ENCODE measurements around the gene POR. TPM values are rescaled to one million over a fixed set of nuclear protein-coding genes. Genes with fewer than 3 reads are reported as not detected.

Gene POR
- total and polyA plus RNA-seq, 5 donors from 2014 or later, result 51.3 to 68.0 (median 60.5) TPM

- no peaks in the 10 kb centered on the region for H3K27me3 Mint-ChIP-seq
- H3K4me3 ChIP-seq (ENCODE audit: low read depth, low read length), result peak overlapping the region; percentile 70
- H3K4me1 ChIP-seq (ENCODE audit: control insufficient read depth, insufficient read depth, low read length, poor library complexity, severe bottlenecking), result peaks cover 26% of the 10 kb centered on the region
- no peak for DNase-seq
- no peaks in the 10 kb centered on the region for H3K27me3 ChIP-seq (ENCODE audit: control insufficient read depth, insufficient read depth, low read length)
- H3K36me3 Mint-ChIP-seq, result peaks cover 4% of the 10 kb centered on the region
- no peak overlapping the region for H3K27ac ChIP-seq (ENCODE audit: insufficient read depth, low read length, poor library complexity, severe bottlenecking)
- no peaks in the 10 kb centered on the region for H3K36me3 ChIP-seq (ENCODE audit: control insufficient read depth, insufficient read depth, low read length)
- H3K9me3 Mint-ChIP-seq, result peaks cover 0 to 1% (median 0%) of the 10 kb centered on the region in 7 donors
- peak overlapping the region in 2 of 3 donors; percentile 65 to 86 for H3K27ac Mint-ChIP-seq
- peaks cover 16 to 66% (median 32%) of the 10 kb centered on the region in 4 donors for H3K4me1 Mint-ChIP-seq
- H3K9me3 ChIP-seq (ENCODE audit: control insufficient read depth in 2 of 2, low read length in 2 of 2), result no peaks in the 10 kb centered on the region
- peak overlapping the region; percentile 73 to 86 (median 79) for H3K4me3 Mint-ChIP-seq
- no peak for ATAC-seq (ENCODE audit: low read depth in 2 of 2)
These were observed 80.1 kb downstream of the POR start for GRCh38 chr7:75995052-75995471.

DNA sequence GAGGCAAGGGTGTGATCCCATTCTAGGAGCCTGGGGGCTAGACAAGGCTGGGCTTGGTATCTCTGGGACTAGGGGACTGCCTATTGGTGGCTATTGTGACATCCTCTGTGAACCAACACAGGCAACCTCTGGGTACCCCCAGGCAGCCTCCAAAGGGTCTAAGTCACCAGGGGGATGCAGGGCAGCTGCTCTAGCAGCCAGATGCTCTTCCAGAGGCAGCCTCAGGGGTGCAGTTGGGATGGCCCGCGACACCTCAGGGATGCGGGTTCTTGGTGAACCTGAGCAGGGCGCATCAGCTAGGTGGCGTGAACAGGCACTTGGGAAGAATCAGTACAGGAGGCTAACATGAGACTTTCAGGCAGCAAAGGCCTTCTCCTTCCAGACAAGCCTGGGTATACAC is 81.0 kb downstream of the POR start:
- Mint-ChIP-seq H3K9me3 (peaks cover 0 to 1% (median 0%) of the 10 kb centered on the region in 7 donors), H3K27me3 (no peaks in the 10 kb centered on the region), H3K4me1 (peaks cover 16 to 59% (median 27%) of the 10 kb centered on the region in 4 donors), H3K36me3 (peaks cover 4% of the 10 kb centered on the region), H3K4me3 (peak overlapping the region; percentile 48 to 86 (median 72)), H3K27ac (peak overlapping the region; percentile 8 to 60 (median 38))
- H3K27ac ChIP-seq (ENCODE audit: insufficient read depth, low read length, poor library complexity, severe bottlenecking), result no peak overlapping the region
- H3K4me3 ChIP-seq (ENCODE audit: low read depth, low read length), result no peak overlapping the region
- no peaks in the 10 kb centered on the region for H3K9me3 ChIP-seq (ENCODE audit: control insufficient read depth in 2 of 2, low read length in 2 of 2)
- ATAC-seq (ENCODE audit: low read depth in 2 of 2) (no peak), DNase-seq (no peak)
- peaks cover 26% of the 10 kb centered on the region for H3K4me1 ChIP-seq (ENCODE audit: control insufficient read depth, insufficient read depth, low read length, poor library complexity, severe bottlenecking)
- peaks cover 3% of the 10 kb centered on the region for H3K36me3 ChIP-seq (ENCODE audit: control insufficient read depth, insufficient read depth, low read length)
- no peaks in the 10 kb centered on the region for H3K27me3 ChIP-seq (ENCODE audit: control insufficient read depth, insufficient read depth, low read length)

DNA sequence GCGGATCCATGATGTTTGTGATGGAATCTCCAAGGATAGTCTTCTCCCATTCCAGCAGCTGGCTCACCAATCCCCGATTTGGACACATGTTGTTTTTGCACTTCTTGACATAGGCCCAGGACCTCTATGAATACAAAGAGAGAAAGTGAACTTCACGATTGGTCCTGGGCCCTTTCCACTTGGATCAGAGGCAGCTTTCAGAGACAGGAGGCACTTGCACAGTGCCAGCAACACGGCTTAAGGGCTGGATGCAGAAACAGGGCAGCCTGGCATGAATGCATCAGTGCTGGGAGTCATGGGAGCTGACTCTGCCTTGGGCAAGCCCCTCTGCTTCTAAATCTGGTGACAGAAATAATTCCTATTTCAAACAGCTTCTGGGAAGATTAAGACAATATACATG is 81.5 kb downstream of the POR start:
- Histone ChIP-seq H3K9me3 (ENCODE audit: control insufficient read depth in 2 of 2, low read length in 2 of 2) (no peaks in the 10 kb centered on the region), H3K4me1 (ENCODE audit: control insufficient read depth, insufficient read depth, low read length, poor library complexity, severe bottlenecking) (peaks cover 26% of the 10 kb centered on the region), H3K27me3 (ENCODE audit: control insufficient read depth, insufficient read depth, low read length) (no peaks in the 10 kb centered on the region), H3K27ac (ENCODE audit: insufficient read depth, low read length, poor library complexity, severe bottlenecking) (no peak overlapping the region), H3K36me3 (ENCODE audit: control insufficient read depth, insufficient read depth, low read length) (peaks cover 3% of the 10 kb centered on the region), H3K4me3 (ENCODE audit: low read depth, low read length) (no peak overlapping the region)
- no peaks in the 10 kb centered on the region for H3K27me3 Mint-ChIP-seq
- H3K36me3 Mint-ChIP-seq, result peaks cover 8% of the 10 kb centered on the region
- H3K9me3 Mint-ChIP-seq, result peaks cover 0 to 1% (median 0%) of the 10 kb centered on the region in 7 donors
- peak overlapping the region in 2 of 3 donors; percentile 38 to 76 for H3K27ac Mint-ChIP-seq
- H3K4me3 Mint-ChIP-seq, result peak overlapping the region in 3 of 4 donors; percentile 10 to 73 (median 70)
- ATAC-seq (ENCODE audit: low read depth in 2 of 2) (no peak), DNase-seq (no peak)
- peaks cover 16 to 57% (median 27%) of the 10 kb centered on the region in 4 donors for H3K4me1 Mint-ChIP-seq

DNA sequence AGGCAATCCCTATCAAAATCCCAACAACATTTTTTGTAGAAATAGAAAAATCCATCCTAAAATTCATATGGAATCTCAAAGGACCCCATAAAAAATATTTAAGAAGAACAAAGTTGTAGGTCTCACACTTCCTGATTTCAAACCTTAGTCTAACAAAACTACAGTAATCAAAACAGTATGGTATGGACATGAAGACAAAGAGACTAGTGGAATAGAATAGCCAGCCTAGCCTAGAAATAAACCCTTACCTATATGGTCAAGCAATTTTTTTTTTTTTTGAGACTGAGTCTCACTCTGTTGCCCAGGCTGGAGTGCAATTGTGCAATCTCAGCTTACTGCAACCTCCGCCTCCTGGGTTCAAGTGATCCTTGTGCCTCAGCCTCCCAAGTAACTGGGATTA is 83.1 kb downstream of the POR start:
- Histone ChIP-seq H3K36me3 (ENCODE audit: control insufficient read depth, insufficient read depth, low read length) (peaks cover 14% of the 10 kb centered on the region), H3K4me3 (ENCODE audit: low read depth, low read length) (no peak overlapping the region), H3K9me3 (ENCODE audit: control insufficient read depth in 2 of 2, low read length in 2 of 2) (no peaks in the 10 kb centered on the region), H3K4me1 (ENCODE audit: control insufficient read depth, insufficient read depth, low read length, poor library complexity, severe bottlenecking) (peaks cover 25% of the 10 kb centered on the region), H3K27me3 (ENCODE audit: control insufficient read depth, insufficient read depth, low read length) (no peaks in the 10 kb centered on the region), H3K27ac (ENCODE audit: insufficient read depth, low read length, poor library complexity, severe bottlenecking) (no peak overlapping the region)
- no peak for DNase-seq
- Mint-ChIP-seq H3K4me1 (peaks cover 14 to 49% (median 25%) of the 10 kb centered on the region in 4 donors), H3K9me3 (peaks cover 0 to 1% (median 0%) of the 10 kb centered on the region in 7 donors), H3K36me3 (peaks cover 10% of the 10 kb centered on the region), H3K27ac (peak overlapping the region in 2 of 3 donors; percentile 65 to 76), H3K4me3 (no peak overlapping the region), H3K27me3 (no peaks in the 10 kb centered on the region)
- no peak for ATAC-seq (ENCODE audit: low read depth in 2 of 2)

DNA sequence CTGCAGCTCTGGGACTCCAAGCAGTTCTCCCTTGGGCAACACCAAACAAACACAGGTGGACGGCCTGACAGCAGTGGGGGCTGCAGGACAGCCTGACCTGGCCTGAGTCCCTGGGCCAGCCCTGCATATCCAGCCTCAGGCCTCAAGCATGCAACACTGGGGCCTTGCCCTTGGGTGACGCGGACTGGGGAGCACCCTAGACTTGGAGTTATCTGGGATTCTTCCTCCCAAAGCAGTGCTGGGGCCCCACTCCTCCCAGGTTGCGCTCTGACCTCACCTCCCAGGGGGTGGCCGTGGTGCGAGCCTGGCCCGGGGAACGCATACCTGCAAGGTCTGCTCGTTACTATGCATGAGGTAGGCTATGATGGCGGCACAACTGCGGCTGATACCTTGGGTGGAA is 85.6 kb downstream of the POR start:
- Mint-ChIP-seq H3K4me3 (no peak overlapping the region), H3K4me1 (peaks cover 12 to 34% (median 22%) of the 10 kb centered on the region in 4 donors), H3K27me3 (no peaks in the 10 kb centered on the region), H3K36me3 (peaks cover 21% of the 10 kb centered on the region), H3K9me3 (peaks cover 0 to 1% (median 0%) of the 10 kb centered on the region in 7 donors), H3K27ac (no peak overlapping the region)
- Histone ChIP-seq H3K27me3 (ENCODE audit: control insufficient read depth, insufficient read depth, low read length) (no peaks in the 10 kb centered on the region), H3K9me3 (ENCODE audit: control insufficient read depth in 2 of 2, low read length in 2 of 2) (no peaks in the 10 kb centered on the region), H3K4me3 (ENCODE audit: low read depth, low read length) (no peak overlapping the region), H3K27ac (ENCODE audit: insufficient read depth, low read length, poor library complexity, severe bottlenecking) (no peak overlapping the region), H3K4me1 (ENCODE audit: control insufficient read depth, insufficient read depth, low read length, poor library complexity, severe bottlenecking) (peaks cover 12% of the 10 kb centered on the region), H3K36me3 (ENCODE audit: control insufficient read depth, insufficient read depth, low read length) (peaks cover 26% of the 10 kb centered on the region)
- ATAC-seq (ENCODE audit: low read depth in 2 of 2) (no peak), DNase-seq (no peak)

DNA sequence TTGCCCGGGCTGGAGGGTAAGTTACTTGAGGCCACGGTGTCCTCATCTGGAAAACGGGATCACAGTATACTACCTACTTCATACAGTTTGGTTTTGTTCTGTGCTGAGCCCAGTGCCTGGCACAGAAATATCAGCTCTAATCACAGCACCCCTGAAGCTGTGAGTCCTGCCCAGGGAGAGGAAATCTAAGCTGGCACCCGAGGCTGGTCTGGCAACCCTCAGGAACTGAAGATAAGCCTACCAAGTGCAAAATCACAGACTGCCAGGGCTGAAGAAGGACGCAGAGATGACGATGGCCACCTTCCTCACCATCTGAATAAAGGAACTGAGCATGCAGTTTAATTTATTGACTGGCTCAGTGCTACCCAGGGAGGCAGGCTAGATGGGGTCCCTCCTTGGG is 87.2 kb downstream of the POR start:
- ATAC-seq (ENCODE audit: low read depth in 2 of 2), result no peak
- H3K4me3 Mint-ChIP-seq, result no peak overlapping the region
- peaks cover 21% of the 10 kb centered on the region for H3K36me3 Mint-ChIP-seq
- peaks cover 0 to 1% (median 0%) of the 10 kb centered on the region in 7 donors for H3K9me3 Mint-ChIP-seq
- Histone ChIP-seq H3K9me3 (ENCODE audit: control insufficient read depth in 2 of 2, low read length in 2 of 2) (no peaks in the 10 kb centered on the region), H3K4me1 (ENCODE audit: control insufficient read depth, insufficient read depth, low read length, poor library complexity, severe bottlenecking) (peaks cover 7% of the 10 kb centered on the region), H3K36me3 (ENCODE audit: control insufficient read depth, insufficient read depth, low read length) (peaks cover 26% of the 10 kb centered on the region), H3K27ac (ENCODE audit: insufficient read depth, low read length, poor library complexity, severe bottlenecking) (no peak overlapping the region), H3K4me3 (ENCODE audit: low read depth, low read length) (no peak overlapping the region), H3K27me3 (ENCODE audit: control insufficient read depth, insufficient read depth, low read length) (no peaks in the 10 kb centered on the region)
- no peaks in the 10 kb centered on the region for H3K27me3 Mint-ChIP-seq
- peaks cover 11 to 20% (median 14%) of the 10 kb centered on the region in 4 donors for H3K4me1 Mint-ChIP-seq
- no peak for DNase-seq
- no peak overlapping the region for H3K27ac Mint-ChIP-seq

DNA sequence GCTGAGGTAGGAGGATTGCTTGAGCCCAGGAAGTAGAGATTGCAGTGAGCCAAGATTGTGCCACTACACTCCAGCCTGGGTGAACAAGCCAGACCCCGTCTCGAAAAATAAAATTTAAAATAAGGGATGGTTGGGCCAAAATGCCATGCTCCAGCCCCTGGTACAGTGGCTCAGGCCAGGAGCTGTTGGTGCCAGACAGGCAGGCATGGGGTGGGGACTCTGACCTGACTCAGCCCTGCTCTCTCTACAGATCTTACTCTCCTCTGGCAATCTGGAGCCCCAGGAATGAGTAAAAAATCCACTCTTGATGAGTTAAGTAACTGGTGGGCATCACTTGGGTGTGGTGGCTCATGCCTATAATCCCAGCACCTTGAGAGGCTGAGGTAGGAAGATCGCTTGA is 87.9 kb downstream of the POR start:
- Histone ChIP-seq H3K27me3 (ENCODE audit: control insufficient read depth, insufficient read depth, low read length) (no peaks in the 10 kb centered on the region), H3K27ac (ENCODE audit: insufficient read depth, low read length, poor library complexity, severe bottlenecking) (no peak overlapping the region), H3K4me1 (ENCODE audit: control insufficient read depth, insufficient read depth, low read length, poor library complexity, severe bottlenecking) (peaks cover under 1% of the 10 kb centered on the region), H3K36me3 (ENCODE audit: control insufficient read depth, insufficient read depth, low read length) (peaks cover 26% of the 10 kb centered on the region), H3K9me3 (ENCODE audit: control insufficient read depth in 2 of 2, low read length in 2 of 2) (no peaks in the 10 kb centered on the region), H3K4me3 (ENCODE audit: low read depth, low read length) (no peak overlapping the region)
- DNase-seq, result no peak
- Mint-ChIP-seq H3K27me3 (no peaks in the 10 kb centered on the region), H3K27ac (no peak overlapping the region), H3K36me3 (peaks cover 21% of the 10 kb centered on the region), H3K9me3 (no peaks in the 10 kb centered on the region), H3K4me1 (peaks cover 5 to 14% (median 8%) of the 10 kb centered on the region in 4 donors), H3K4me3 (no peak overlapping the region)
- ATAC-seq (ENCODE audit: low read depth in 2 of 2), result no peak

DNA sequence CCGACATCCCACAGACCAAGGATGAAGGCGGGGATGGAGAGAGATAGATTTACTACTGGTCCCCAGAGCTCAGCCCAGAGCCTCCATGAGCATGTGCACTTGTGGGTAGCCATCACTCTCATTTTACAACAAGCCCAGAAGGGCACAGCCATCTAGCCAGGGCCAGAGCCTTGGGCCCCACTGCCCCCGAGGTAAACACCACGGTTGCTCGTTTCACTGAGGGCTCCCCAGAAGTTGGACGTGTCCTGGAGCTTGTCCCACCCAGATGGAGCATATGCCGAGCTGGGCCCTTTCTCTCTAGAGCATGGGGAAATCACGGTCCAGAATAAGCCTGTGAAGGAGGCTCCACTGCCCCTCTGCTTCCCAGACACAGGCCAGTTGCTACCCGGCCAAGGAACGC is 88.4 kb downstream of the POR start:
- H3K27me3 ChIP-seq (ENCODE audit: control insufficient read depth, insufficient read depth, low read length), result no peaks in the 10 kb centered on the region
- no peak overlapping the region for H3K4me3 ChIP-seq (ENCODE audit: low read depth, low read length)
- no peaks in the 10 kb centered on the region for H3K9me3 ChIP-seq (ENCODE audit: control insufficient read depth in 2 of 2, low read length in 2 of 2)
- H3K4me1 ChIP-seq (ENCODE audit: control insufficient read depth, insufficient read depth, low read length, poor library complexity, severe bottlenecking), result peaks cover 3% of the 10 kb centered on the region
- no peak for DNase-seq
- Mint-ChIP-seq H3K9me3 (no peaks in the 10 kb centered on the region), H3K27ac (no peak overlapping the region), H3K36me3 (peaks cover 21% of the 10 kb centered on the region), H3K4me1 (peaks cover 5 to 13% (median 9%) of the 10 kb centered on the region in 4 donors), H3K27me3 (no peaks in the 10 kb centered on the region), H3K4me3 (no peak overlapping the region)
- H3K27ac ChIP-seq (ENCODE audit: insufficient read depth, low read length, poor library complexity, severe bottlenecking), result no peak overlapping the region
- no peak for ATAC-seq (ENCODE audit: low read depth in 2 of 2)
- peaks cover 26% of the 10 kb centered on the region for H3K36me3 ChIP-seq (ENCODE audit: control insufficient read depth, insufficient read depth, low read length)
